GM18909 (cell line): ENCODE results near the gene PRDM2.

Experiments used
- ATAC-seq: cut with Tn5 transposase; IDR thresholded peaks from one replicate; pipeline ENCODE4 v1.9.1; 2021; ENCODE audit warnings: mild to moderate bottlenecking; ENCODE audit not compliant: unreplicated experiment, poor library complexity

PRDM2 gene

DNA sequence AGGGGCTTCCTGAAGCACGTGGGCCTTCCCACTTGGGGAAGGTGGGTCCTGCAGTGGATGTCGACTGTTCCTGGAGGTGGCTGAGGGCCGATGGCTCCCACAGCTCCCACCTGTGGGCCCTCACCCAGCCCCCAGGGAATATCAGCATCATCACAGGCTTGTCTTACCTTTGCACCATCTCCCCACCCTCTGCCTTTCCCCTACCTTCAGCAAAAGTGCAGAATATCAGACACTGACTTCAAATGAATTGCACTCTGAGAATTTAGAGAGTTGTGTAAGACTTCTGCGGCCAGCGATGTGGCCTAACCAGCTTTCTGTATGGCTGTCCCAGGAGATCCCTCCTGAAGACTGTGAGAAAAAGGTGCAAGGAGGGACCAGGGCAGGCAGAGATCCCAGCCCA is 105.4 kb downstream of the PRDM2 start:
- ATAC-seq: no peak

DNA sequence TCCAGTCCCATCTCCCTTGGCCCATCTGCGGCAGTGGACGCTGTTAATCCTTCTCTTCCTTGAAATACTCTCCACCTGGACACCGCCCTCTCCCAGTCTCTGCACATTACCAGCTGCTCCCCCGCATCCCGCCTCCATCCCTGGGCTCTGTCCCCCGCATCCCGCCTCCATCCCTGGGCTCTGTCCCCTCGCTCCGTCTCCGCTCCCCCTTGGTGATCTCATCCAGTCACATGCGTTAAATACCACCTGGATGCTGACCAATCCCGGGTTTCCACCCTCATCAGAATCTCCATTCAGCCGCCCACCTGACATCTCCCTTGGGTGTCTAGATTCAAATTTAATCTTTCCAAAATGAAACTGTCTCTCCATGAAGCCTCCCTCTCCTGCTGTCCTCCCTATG is 106.1 kb downstream of the PRDM2 start:
- no peak for ATAC-seq

DNA sequence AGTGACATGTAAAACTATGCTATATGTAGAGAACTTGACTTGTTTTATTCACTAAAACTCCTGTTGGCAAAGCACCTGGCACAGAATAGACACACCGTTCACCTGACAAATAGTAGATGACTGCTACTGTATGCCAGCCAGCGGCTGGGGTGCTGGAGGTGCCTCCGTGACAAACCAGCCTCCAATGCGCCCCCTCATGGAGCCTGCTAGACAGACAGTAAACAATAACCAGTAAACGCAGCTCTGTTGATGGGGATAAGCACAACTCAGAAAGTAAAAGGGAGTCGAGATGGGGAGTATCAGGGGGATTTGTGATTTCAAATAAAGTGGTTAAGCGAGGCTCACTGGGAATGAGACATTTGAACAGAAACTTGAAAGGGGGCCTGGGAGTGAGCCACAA is 107.2 kb downstream of the PRDM2 start:
- ATAC-seq: no peak

DNA sequence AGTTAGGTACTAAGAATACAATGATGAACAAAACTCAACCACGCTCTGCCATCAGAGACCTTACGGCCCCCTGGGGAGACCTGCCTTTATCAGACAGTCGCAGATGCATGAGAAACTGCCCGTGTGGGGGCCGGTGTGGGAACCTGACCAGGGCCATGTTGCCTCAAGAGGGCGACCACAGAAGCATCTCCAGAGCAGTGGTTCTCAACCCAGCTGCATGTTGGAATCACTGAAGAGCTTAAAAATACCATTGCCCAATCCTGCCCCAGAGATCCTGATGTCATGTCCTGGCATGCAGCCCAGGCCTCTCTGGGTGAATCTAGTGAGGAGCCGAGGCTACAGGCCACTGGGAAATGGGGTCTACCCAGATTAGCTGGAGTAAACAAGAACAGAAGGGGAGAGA is 108.7 kb downstream of the PRDM2 start:
- ATAC-seq: no peak

DNA sequence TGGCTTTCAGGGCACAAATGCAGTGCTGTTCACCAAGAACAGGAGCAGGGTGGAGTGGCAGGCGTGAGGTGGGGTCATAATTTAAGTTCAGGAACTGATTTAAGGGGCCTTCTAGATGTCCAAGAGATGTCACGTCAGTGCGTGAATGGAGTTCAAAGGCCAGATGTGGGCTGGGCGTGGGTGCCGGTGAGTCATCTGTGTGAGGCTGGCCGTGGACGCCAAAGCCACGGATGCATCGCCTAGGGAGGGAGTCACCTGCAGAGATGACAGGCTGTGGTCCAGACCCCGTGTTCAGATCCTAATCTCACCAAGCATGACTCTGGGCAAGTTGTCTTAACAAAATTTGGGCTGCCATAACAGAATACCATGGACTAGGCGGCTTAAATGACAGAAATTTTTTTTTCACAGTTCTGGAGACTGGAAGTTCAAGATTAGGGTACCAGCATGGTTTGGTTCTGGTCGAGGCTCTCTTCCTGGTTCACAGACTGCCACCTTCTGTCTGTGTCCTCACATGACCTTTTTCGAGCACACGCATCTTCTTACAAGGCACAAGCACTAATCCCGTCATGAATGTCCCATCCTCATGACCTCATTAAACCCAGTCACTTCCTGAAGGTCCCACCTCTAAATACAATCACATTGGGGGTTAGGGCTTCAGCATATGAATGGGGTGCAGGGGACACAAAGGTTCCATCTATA is 109.6 kb downstream of the PRDM2 start:
- ATAC-seq: no peak

DNA sequence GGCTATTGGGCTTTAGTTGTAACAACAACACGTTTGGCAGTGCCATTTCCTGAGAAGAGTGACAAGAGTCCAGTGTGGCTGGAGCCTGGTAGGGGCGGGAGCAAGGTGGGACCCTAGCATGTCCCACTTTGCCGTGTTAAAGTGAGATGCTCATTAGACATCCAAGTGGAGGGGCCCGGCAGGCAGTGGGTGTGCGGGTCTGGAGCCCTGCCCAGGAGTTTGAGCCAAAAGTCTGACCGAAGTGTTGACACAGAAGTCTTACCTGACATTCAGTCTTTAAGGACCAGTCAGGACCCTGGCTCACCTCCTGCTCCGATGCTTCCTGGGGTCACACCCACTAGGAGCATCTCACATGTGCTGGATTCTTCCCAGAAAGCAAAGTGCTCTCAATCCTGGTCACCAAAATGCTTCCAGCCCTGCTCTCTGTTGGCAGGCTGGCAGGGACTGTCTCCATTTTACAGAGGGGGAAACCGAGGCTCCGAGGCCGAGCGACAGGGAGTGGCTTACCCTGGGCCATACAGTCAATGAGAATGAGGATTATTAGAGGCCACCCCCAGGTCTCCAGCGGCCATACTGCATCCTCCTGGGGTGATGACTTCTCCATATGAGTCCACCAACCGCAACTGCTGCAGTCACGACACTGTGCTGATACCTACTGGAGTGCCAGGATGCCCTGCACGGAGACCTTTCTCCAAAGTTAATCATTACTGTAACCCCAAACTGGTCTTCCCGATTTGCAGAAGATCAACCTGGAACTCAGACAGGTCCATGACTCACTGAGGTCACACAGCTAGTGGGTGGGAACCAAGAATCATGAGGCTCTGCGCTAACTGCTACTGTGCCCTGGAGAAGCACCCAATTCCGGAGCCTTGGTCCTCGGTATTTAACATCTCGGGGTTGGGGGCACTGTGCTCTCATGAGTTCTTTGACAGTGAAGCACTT is 112.7 kb downstream of the PRDM2 start:
- ATAC-seq: no peak

DNA sequence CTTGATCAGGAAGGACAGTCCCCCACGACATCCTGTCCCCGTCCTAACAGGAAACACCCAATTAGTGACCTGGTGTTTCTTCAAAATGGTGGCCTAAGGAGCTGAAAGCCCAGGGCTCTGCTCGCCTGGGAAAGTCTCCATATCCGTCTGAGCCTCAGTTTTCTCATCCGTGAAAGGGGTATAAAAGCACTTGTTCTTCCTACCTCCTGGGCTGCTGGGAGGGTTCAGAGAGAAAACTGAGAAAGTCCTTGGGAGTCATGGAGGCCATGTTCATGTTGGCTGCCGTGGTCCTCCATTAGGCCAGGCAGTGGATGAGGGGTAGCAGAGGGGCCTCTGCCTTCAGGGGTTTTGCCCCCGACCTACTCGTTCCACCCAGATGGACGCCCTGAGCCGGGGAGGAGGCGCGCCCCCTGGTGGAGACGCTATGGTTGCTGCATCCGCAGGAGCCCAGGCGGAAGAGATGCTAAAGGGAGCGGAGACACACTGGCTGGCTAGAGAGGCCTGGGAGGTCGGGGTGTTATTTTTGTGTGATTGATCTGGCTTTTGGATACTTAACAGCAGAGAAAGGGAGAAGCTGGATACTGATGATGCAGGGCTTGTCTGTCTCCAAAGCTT is 113.5 kb downstream of the PRDM2 start:
- ATAC-seq: no peak

DNA sequence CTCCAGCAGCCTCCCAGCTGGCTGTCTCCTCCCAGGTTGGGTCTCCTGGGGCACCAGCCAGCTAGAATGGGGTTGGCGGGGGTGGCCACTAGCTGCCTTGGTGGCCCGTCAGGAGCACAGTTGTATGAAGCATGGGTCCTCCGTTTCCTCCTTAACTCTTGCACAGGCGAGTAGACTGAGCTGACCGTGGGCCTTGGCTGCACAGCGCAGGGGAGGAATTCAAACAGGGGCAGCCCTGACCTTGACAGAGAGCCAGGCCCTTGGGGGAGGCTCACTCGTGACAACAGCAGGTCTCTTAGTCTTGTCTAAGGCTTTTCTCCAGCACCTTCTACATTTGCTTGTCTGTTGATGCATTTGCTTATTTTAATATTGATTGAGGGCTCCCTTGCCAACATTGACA is 114.1 kb downstream of the PRDM2 start:
- no peak for ATAC-seq

DNA sequence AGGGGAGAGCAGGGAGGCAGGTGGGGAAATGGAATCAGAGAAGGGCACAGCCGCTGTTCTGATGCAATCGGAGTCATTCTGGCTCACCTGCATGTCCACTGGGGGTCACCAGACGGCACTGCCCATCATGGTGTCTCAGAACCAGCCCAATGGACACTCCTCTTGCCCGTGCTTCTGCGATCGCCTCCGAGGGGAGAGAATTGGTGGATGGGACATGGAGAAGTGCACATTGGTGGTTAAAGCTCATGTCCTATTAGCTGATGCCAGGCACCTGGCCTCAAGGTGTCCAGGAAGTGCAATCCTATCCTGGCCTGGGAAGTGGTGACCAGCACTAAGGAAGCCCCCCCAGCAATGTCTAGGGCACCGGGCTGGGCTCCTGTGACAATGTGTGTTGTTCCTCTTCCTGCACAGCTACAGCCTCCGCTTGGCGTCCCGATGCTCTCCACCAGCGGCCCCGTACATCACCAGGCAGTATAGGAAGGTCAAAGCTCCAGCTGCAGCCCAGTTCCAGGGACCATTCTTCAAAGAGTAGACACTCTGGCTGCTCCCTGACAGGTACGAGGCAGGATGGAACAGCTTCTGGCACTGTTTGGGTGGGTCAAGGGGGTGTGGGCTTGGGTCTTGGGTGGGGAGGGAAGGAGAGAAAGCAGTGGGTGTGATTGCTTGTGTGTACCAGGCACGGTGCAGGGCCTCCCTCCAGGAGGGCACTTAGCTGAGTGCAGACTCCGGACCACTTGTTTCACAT is 116.2 kb downstream of the PRDM2 start:
- no peak for ATAC-seq

DNA sequence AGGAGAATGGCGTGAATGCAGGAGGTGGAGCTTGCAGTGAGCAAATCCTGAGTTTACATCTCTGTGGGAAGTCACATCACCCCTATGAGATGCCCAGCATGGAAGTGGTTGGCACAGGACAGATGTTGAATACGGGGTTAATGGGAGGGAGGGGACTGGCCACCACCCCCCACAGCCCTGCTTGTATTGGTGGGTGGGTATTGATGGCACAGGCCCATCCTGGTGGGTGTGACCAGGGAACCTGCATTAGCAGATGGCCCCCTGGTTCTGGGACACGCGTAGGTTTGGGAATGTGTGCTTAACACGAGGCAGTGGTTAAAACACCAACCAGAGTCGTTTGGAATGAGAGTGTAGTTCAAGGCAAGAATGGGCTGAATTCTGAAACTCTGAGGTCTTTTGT is 117.9 kb downstream of the PRDM2 start:
- no peak for ATAC-seq

DNA sequence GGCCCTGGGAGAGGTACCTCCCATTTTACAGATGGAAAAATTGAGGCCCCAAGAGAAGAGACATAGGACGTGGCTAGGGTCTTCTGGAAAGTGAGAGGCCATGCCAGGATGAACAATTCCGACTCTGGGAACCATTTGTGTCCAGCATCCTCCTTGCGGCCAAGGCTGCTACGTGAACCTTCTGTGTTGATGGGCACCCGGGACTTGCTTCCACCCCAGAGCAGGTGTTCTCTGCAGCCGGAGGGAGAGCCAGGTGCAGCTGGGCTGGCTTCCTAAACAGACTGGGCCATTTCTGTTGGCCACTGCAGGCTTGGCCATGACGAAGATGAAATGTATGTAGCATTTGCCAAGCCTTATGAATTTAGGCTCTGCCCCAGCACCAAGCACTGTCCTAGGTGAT is 118.9 kb downstream of the PRDM2 start:
- no peak for ATAC-seq

DNA sequence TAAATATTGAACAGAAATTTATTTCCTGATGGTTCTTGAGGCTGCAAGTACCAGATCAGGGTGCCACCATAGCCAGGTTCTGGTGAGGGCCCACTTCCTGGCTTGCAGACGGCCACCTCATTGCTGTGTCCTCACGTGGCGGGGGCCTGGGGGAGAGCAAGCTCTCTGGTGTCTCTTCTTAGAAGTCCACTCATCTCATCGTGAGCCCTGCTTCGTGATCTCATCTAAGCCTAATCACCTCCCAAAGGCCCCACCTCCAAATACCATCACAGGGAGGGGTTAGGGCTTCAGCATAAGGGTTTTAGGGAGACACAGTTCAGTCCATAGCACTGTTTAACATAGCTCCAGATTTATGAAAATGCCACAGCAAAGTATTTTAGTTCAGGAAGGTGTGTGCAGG is 119.7 kb downstream of the PRDM2 start:
- ATAC-seq: no peak

DNA sequence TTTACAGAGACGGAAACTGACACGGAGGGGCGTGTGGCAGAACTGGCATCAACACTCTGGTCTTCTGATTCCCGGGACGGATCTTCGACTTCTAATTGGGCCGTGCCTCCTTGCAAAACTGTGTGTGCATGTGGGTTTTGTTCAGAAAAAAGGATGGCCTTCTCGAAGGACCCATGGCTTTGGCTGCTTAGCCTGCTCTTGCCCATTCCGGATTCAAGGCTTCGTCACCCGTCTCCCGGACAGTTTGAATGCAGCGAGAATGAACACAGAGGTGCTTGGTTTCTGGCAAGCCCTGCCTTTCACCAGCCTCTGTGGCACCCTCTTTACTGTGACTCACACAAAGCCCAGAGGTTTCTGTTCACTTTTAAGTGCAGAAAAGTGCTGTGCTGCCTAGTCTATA is 120.1 kb downstream of the PRDM2 start:
- no peak for ATAC-seq

DNA sequence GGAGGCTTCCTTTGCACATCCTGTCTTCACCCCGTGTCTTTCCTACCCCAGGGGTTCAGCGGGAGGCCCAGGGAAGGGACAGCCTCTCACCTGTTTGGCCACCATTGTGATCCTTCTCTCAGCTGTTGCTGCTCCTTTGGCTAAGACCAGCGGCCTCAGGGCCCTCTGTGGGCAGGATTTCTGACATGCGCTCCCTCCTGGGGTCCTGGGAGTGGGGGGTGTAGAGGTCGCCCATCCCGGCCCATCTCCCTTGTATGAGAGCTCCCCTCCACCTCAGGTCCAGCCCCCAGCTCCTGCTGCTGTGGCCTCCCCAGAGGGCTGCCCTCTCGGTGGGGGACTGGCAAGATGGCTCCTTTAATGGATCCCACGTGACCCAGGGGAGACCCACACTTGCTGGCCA is 120.5 kb downstream of the PRDM2 start:
- ATAC-seq: no peak

DNA sequence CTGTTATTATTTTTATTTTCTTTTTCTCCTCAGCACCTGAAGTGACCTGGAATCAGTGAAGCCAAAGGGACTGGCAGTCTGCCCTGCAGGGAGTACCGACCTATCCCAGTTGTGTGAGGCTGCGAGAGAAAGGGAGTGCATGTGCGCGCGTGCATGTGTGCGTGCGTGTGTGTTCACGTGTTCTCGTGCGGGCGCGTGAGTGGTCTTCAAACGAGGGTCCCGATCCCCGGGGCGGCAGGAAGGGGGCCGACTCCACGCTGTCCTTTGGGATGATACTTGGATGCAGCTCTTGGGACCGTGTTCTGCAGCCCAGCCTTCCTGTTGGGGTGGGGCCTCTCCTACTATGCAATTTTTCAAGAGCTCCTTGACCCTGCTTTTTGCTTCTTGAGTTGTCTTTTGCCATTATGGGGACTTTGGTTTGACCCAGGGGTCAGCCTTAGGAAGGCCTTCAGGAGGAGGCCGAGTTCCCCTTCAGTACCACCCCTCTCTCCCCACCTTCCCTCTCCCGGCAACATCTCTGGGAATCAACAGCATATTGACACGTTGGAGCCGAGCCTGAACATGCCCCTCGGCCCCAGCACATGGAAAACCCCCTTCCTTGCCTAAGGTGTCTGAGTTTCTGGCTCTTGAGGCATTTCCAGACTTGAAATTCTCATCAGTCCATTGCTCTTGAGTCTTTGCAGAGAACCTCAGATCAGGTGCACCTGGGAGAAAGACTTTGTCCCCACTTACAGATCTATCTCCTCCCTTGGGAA is 123.3 kb downstream of the PRDM2 start:
- ATAC-seq: no peak

DNA sequence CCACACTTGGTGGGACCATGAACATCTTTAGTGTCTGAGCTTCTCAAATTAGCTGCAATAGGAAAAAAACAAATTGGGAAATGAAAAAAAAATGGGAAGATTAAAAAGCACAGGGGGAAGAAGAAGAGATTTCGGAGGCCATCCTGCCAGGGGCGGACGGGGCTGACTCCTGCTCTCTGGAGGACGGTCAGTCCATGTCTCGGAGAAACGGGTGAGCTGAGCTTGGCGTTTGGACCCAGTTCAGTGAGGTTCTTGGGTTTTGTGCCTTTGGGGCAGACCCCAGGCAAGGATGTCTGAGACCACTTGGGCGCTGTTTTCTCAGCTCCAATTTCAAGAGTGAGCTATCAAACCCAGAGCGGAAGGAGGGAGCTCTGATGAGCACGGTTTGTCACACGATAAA is 123.9 kb downstream of the PRDM2 start:
- no peak for ATAC-seq

DNA sequence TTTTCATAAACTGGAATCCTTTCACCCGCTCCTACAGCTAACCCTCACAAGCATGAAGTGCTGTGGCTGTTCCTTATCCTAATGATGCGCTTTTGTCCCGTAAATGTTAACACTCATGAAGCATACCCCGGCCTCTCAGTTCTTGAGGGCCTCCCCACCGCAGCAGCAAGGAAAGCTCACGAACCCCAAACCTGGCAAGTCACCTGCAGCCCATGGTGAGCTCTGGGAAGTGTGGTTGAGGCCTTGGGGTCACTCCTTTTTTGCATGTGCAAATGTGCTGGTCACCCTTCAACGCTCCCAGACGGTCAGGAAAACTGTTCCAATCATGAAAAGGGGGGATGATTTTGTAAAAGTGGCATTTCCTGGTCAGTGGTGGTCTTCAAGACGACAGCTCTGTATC is 124.6 kb downstream of the PRDM2 start:
- ATAC-seq: no peak

DNA sequence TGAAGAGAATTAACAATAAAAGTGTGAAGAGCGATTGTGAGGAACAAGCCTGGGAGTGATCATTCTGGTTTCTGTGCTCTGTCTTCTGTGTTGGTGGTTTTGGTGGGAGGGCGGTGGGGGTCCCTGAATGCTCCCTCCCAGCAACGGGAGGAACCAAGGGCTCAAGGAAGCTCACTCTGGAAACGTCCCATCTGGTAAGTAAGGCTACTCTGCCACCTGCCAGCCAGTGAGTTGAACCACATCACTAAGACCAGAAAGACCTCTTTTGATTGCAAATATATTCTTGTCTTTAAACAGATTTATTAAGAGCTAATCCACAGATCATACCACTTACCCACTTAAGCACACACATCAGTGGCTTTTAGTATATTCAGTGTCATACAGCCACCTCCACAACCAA is 125.0 kb downstream of the PRDM2 start:
- no peak for ATAC-seq

DNA sequence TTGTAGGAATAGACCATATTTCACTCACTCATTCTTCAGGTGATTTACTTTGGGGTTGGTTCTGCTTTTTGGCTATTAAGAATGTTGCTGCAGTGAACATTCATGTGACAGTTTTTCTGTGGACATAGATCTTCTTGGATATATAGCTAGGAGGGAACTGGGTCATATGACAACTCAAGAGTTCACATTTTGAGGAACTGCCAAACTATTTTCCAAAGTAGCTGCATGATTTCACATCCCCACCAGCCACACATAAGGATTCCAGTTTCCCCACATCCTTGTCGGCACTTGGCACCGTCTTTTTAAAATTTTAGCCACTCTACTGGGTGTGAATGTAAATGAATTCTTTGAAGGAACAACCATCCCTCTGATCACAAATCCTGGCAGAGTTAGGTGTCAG is 126.0 kb downstream of the PRDM2 start:
- ATAC-seq: no peak

DNA sequence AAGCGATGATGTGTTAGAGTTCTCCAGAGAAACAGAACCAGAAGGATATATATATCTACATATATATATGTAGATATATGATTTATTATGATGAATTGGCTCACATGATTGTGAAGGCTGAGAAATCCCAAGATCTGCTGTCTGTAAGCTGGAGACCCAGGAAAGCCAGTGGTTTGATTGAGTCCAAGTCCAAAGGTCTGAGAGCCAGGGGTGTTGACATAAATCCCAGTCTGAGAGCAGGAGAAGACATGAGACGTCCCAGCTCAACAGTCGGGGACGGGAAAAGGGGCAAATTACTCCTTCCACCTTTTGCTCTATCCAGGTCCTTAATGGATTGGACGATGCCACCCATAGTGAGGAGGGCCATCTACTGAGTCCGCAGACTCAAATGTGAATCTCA is 126.6 kb downstream of the PRDM2 start:
- ATAC-seq: no peak
